OCI-LY1 (cell line): ENCODE data around the gene WWOX.

Source experiments
- CTCF ChIP-seq: fragments of 200-600 bp; sonication (generic), shearing (Covaris generic); IDR thresholded peaks from 2 replicates; pipeline ENCODE4 v1.5.1; 2017; ENCODE audit warnings: mild to moderate bottlenecking, antibody characterized with exemption, low read length, moderate library complexity, mixed read lengths
- EZH2 ChIP-seq: fragments of 200-600 bp; sonication (generic), shearing (Covaris generic); IDR thresholded peaks from 2 replicates; pipeline ENCODE4 v1.8.0; 2017; ENCODE audit warnings: borderline replicate concordance, mixed run types, mild to moderate bottlenecking, antibody characterized with exemption, low read length, moderate library complexity, mixed read lengths

- no peak for TF ChIP-seq CTCF
- no peak for TF ChIP-seq EZH2
Measured at GRCh38 chr16:78213751-78214150, 114.3 kb downstream of the WWOX start.
